ENCODE data around the gene PRICKLE2.

GRCh38 chr3:64191822-64192221 lies 33.4 kb downstream of the PRICKLE2 start:
- TF ChIP-seq CTCF (IDR thresholded peaks at IDR 0.05) (no peak), POLR2A (IDR thresholded peaks at IDR 0.05) (no peak)

Data from testis (tissue), 2 donors.